Vagina (tissue), 2 donors: ENCODE results near the gene PLEKHA3.

Experiments used
- CTCF ChIP-seq, 3 experiments: fragments of 450-650 bp in 2 of 3; fragments of 200-600 bp in 1 of 3; sonication (generic) in 1 of 3; IDR thresholded peaks; one replicate each; pipeline ENCODE4 v1.5.1; 2017 to 2019; ENCODE audit warnings: antibody characterized with exemption in 3 of 3, mild to moderate bottlenecking in 2 of 3, moderate library complexity in 2 of 3
- POLR2A ChIP-seq, 2 donors: fragments of 450-650 bp; IDR thresholded peaks; one replicate each; pipeline ENCODE4 v1.6.1; 2017; ENCODE audit warnings: antibody characterized with exemption in 2 of 2, mild to moderate bottlenecking in 2 of 2, moderate library complexity in 2 of 2
- POLR2AphosphoS5 ChIP-seq, 2 donors: sonication (generic); formaldehyde crosslinking; IDR thresholded peaks; one replicate each; pipeline ENCODE4 v1.9.0; 2017; ENCODE audit warnings: antibody characterized with exemption in 2 of 2, mild to moderate bottlenecking in 2 of 2, low read depth in 1 of 2; ENCODE audit not compliant: insufficient read depth in 1 of 2

- no peak for TF ChIP-seq CTCF (IDR thresholded peaks at IDR 0.05)
- TF ChIP-seq POLR2A (IDR thresholded peaks at IDR 0.05): no peak
- no peak for TF ChIP-seq POLR2AphosphoS5 (IDR thresholded peaks at IDR 0.05; ENCODE audit: insufficient read depth in 1 of 2, low read depth in 1 of 2)
Observed at GRCh38 chr2:178491612-178492011, 11.4 kb downstream of the PLEKHA3 start.
